HUDEP-2 (cell line): ENCODE results near the gene SALL4.
"Not testable (repeated sequence)": the region's sequence is repeated elsewhere in the genome, so short reads cannot be mapped to it uniquely, and the experiment has no call there.

Experiments used
- DNase-seq, 76 experiments: peaks; one replicate each; lab custom pipeline; 2025; ENCODE audit not compliant: unreplicated experiment in 76 of 76; lab: John Stamatoyannopoulos, UW

The SALL4 gene

GRCh38 chr20:51740308-51740707, 62.0 kb downstream of the SALL4 start:
- not testable (repeated sequence) for DNase-seq

GRCh38 chr20:51739722-51740249, 62.5 kb downstream of the SALL4 start:
- no peak for DNase-seq

- peak in 37 of 76 experiments; percentile 4 to 72 (median 28) for DNase-seq
Measured at GRCh38 chr20:51738877-51739447, 63.4 kb downstream of the SALL4 start.

- DNase-seq, result not testable (repeated sequence)
Measured at GRCh38 chr20:51738261-51738660, 64.1 kb downstream of the SALL4 start.

GRCh38 chr20:51736947-51737346, 65.4 kb downstream of the SALL4 start:
- no peak for DNase-seq

- DNase-seq, result no peak
Measured at GRCh38 chr20:51735728-51736600, 66.4 kb downstream of the SALL4 start.

GRCh38 chr20:51734876-51735720, 67.2 kb downstream of the SALL4 start:
- DNase-seq, result no peak

GRCh38 chr20:51733070-51733469, 69.3 kb downstream of the SALL4 start:
- DNase-seq, result no peak
